ENCODE results near the gene DDX5. TPM values are rescaled to one million over a fixed set of nuclear protein-coding genes. Genes with fewer than 3 reads are reported as not detected.
A peak's percentile ranks its signal among the peaks of the same experiment; 100 is the strongest.

Gene DDX5
- total and polyA plus RNA-seq, 2 donors (not counting 1 experiment from before 2014, with no cell fraction given): 1,560 to 2,167 TPM

GRCh38 chr17:64497565-64498035 is 8.5 kb downstream of the DDX5 start:
- H2AFZ ChIP-seq (ENCODE audit: insufficient read depth, low read depth, low read length, poor library complexity, severe bottlenecking): no peak overlapping the region
- H3K27me3 Mint-ChIP-seq: no peaks in the 10 kb centered on the region
- H3K4me1 ChIP-seq (ENCODE audit: control insufficient read depth in 2 of 2, insufficient read depth in 2 of 2, low read length in 2 of 2): peaks cover 29% of the 10 kb centered on the region in 2 donors
- H3K4me2 ChIP-seq (replicated peaks; ENCODE audit: low read depth, low read length, poor library complexity, severe bottlenecking): peak overlapping the region; percentile 80
- intact Hi-C loops (cut with micrococcal nuclease): loop anchor here (1.0 to 5.0 kb wide), 6 partner anchors 9 to 565 kb away; partner anchors contain the start of genes CD79B, CEP95, DDX5 and SMURF2
- H3K27ac Mint-ChIP-seq: peak overlapping the region; percentile 98
- H4K20me1 ChIP-seq (ENCODE audit: control insufficient read depth, insufficient read depth, low read length, poor library complexity, severe bottlenecking): peaks cover 38% of the 10 kb centered on the region
- H3K9me3 ChIP-seq (ENCODE audit: control extremely low read depth in 1 of 3, control insufficient read depth in 2 of 3, insufficient read depth in 1 of 3, low read length in 2 of 3): no peaks in the 10 kb centered on the region
- H3K9ac ChIP-seq (ENCODE audit: low read length): peak overlapping the region; percentile 70
- peak overlapping the region; percentile 99 for H3K4me3 Mint-ChIP-seq
- no peaks in the 10 kb centered on the region for H3K27me3 ChIP-seq (replicated peaks in 1 of 4; ENCODE audit: control extremely low read depth in 1 of 4, control insufficient read depth in 3 of 4, insufficient read depth in 4 of 4, low read length in 3 of 4)
- peaks cover 73% of the 10 kb centered on the region for H3K4me1 Mint-ChIP-seq
- ATAC-seq (ENCODE audit: low read depth) (no peak), DNase-seq (no peak)
- no peaks in the 10 kb centered on the region for H3K9me3 Mint-ChIP-seq (ENCODE audit: insufficient read depth)
- peaks cover 45% of the 10 kb centered on the region for H3K79me2 ChIP-seq (ENCODE audit: control insufficient read depth, insufficient read depth, low read length)
- H3K27ac ChIP-seq (ENCODE audit: low read length in 2 of 2): peak overlapping the region; percentile 76 to 82
- no CpG with 5 or more reads among the region's 4 CpGs for WGBS (ENCODE audit: insufficient coverage)
- TF ChIP-seq, protein P1, sequence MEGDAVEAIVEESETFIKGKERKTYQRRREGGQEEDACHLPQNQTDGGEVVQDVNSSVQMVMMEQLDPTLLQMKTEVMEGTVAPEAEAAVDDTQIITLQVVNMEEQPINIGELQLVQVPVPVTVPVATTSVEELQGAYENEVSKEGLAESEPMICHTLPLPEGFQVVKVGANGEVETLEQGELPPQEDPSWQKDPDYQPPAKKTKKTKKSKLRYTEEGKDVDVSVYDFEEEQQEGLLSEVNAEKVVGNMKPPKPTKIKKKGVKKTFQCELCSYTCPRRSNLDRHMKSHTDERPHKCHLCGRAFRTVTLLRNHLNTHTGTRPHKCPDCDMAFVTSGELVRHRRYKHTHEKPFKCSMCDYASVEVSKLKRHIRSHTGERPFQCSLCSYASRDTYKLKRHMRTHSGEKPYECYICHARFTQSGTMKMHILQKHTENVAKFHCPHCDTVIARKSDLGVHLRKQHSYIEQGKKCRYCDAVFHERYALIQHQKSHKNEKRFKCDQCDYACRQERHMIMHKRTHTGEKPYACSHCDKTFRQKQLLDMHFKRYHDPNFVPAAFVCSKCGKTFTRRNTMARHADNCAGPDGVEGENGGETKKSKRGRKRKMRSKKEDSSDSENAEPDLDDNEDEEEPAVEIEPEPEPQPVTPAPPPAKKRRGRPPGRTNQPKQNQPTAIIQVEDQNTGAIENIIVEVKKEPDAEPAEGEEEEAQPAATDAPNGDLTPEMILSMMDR (IDR thresholded peaks at IDR 0.05): peak; percentile 32
- no peak for TF ChIP-seq EZH2 (IDR thresholded peaks at IDR 0.05; ENCODE audit: borderline replicate concordance, insufficient read depth, low read depth, low read length, poor library complexity, severe bottlenecking)
- ChIA-PET POLR2A (interaction anchor here (1.7 to 4.6 kb wide), 3 partner anchors 9 to 78 kb away, joined by 6 to 97 read pairs (median 7); partner anchors contain the start of genes CEP95 and DDX5), CTCF (interaction anchor here (1.4 to 6.9 kb wide), 4 partner anchors 9 to 99 kb away, joined by 3 to 112 read pairs (median 16); partner anchors contain the start of genes CEP95 and DDX5)
- peaks cover 4 to 40% of the 10 kb centered on the region in 2 experiments for H3K36me3 ChIP-seq (replicated peaks in 1 of 2; ENCODE audit: control extremely low read depth in 1 of 2, control insufficient read depth in 1 of 2, extremely low read depth in 1 of 2, insufficient read depth in 2 of 2, low read length in 1 of 2)
- H3K4me3 ChIP-seq (ENCODE audit: control extremely low read depth in 1 of 5, extremely low read depth in 1 of 5, insufficient read depth in 1 of 5, low read depth in 2 of 5, low read length in 4 of 5): peak overlapping the region; percentile 71 to 90 (median 74)
